GM12878 (cell line): ENCODE data around the gene HNMT. TPM values are rescaled to one million over a fixed set of nuclear protein-coding genes. Genes with fewer than 3 reads are reported as not detected.

Experiments used
- ATAC-seq: fragments of 200-7000 bp; cut with Tn5 transposase; 3 replicates; pipeline ENCODE4 v1.9.1; 2020; ENCODE audit warnings: mild to moderate bottlenecking, moderate library complexity
- BruUV-seq: library from RNA; stranded (reverse); fragments of 400-500 nt; replicated peaks from 2 replicates; lab custom pipeline; 2021; lab: Mats Ljungman, UMichigan
- CTCF ChIA-PET: fragments of 300-600 bp; sonication (Branson Sonifier 250); formaldehyde crosslinking; extraction: SDS; loops from one replicate; lab custom pipeline; 2021; ENCODE audit warnings: inconsistent platforms; lab: Yijun Ruan, JAX
- POLR2A ChIA-PET: fragments of 350-600 bp; formaldehyde crosslinking; extraction: SDS; loops from one replicate; lab custom pipeline; 2021; ENCODE audit warnings: inconsistent platforms; lab: Charles Lee
- RAD21 ChIA-PET: fragments of 300-600 bp; sonication (Branson Sonifier 250); formaldehyde crosslinking; loops from one replicate; lab custom pipeline; 2023; ENCODE audit warnings: antibody characterized with exemption; ENCODE audit not compliant: unreplicated experiment; lab: Charles Lee
- SMC1A ChIA-PET: fragments of 300-600 bp; sonication (Branson Sonifier 250); formaldehyde crosslinking; loops from one replicate; lab custom pipeline; 2023; ENCODE audit not compliant: unreplicated experiment, uncharacterized antibody; lab: Charles Lee
- DNase-seq: peaks from one replicate; pipeline ENCODE4 v3.0.0-alpha.2; 2011; ENCODE audit warnings: low read depth, low spot score
- FAIRE-seq: peaks from 3 replicates; lab custom pipeline; 2011; peaks lifted over from hg19 to GRCh38; lab: Jason Lieb, UNC
- H2AFZ ChIP-seq: 2 replicates; pipeline ENCODE4 v1.6.0; 2011; ENCODE audit warnings: low read depth, low read length, control low read depth; ENCODE audit not compliant: control insufficient read depth
- H3K27ac ChIP-seq: 2 replicates; pipeline ENCODE4 v1.5.1; 2011; ENCODE audit warnings: control low read depth; ENCODE audit not compliant: control insufficient read depth, insufficient read depth
- H3K27me3 ChIP-seq, 2 experiments: replicated peaks in 1 of 2; 2 replicates each; pipeline versions ENCODE4 v1.6.0 to v1.6.1; 2011; ENCODE audit warnings: low read length in 1 of 2; ENCODE audit not compliant: control insufficient read depth in 2 of 2, insufficient read depth in 2 of 2
- H3K36me3 ChIP-seq, 2 experiments: 2 replicates each; pipeline ENCODE4 v1.5.1; 2011; ENCODE audit warnings: low read length in 1 of 2; ENCODE audit not compliant: control insufficient read depth in 2 of 2, insufficient read depth in 2 of 2
- H3K4me1 ChIP-seq: 2 replicates; pipeline ENCODE4 v1.6.1; 2011; ENCODE audit warnings: mild to moderate bottlenecking, low read length, moderate library complexity, mixed read lengths; ENCODE audit not compliant: control insufficient read depth, insufficient read depth
- H3K4me2 ChIP-seq: 2 replicates; pipeline ENCODE4 v1.6.0; 2011; ENCODE audit warnings: control low read depth; ENCODE audit not compliant: control insufficient read depth, insufficient read depth
- H3K4me3 ChIP-seq: fragments of 200-600 bp; sonication (generic); 2 replicates; pipeline ENCODE4 v1.5.1; 2016
- H3K79me2 ChIP-seq: 2 replicates; pipeline ENCODE4 v1.6.0; 2011; ENCODE audit warnings: low read length; ENCODE audit not compliant: control insufficient read depth, insufficient read depth
- H3K9ac ChIP-seq: 2 replicates; pipeline ENCODE4 v1.8.0; 2011; ENCODE audit warnings: low read length, control low read depth, mixed read lengths; ENCODE audit not compliant: control insufficient read depth, insufficient read depth
- H3K9me3 ChIP-seq: replicated peaks from 3 replicates; pipeline ENCODE4 v1.5.1; 2011; ENCODE audit warnings: mild to moderate bottlenecking, low read length; ENCODE audit not compliant: control insufficient read depth, insufficient read depth
- H4K20me1 ChIP-seq: 2 replicates; pipeline ENCODE4 v1.6.0; 2011; ENCODE audit not compliant: control insufficient read depth, insufficient read depth
- CBFB ChIP-seq: IDR thresholded peaks from 2 replicates; pipeline ENCODE4 v1.6.1; 2016; ENCODE audit warnings: antibody characterized with exemption, low read depth
- CHD2 ChIP-seq: IDR thresholded peaks from 2 replicates; pipeline ENCODE4 v1.6.1; 2011; ENCODE audit warnings: low read depth, low read length, improper control_type of control experiment, borderline replicate concordance
- HCFC1 ChIP-seq: fragments of 150-350 bp; IDR thresholded peaks from 2 replicates; pipeline ENCODE4 v1.6.1; 2014; ENCODE audit warnings: low read length
- IKZF2 ChIP-seq, 2 experiments: fragments of 450-650 bp; IDR thresholded peaks; 2 replicates each; pipeline ENCODE4 v1.6.1; 2017; ENCODE audit warnings: mild to moderate bottlenecking in 2 of 2, moderate library complexity in 2 of 2
- KDM1A ChIP-seq: fragments of 200-600 bp; sonication (generic); IDR thresholded peaks from 2 replicates; pipeline ENCODE4 v1.6.1; 2016; ENCODE audit warnings: borderline replicate concordance
- KLF5 ChIP-seq: fragments of 450-650 bp; IDR thresholded peaks from 2 replicates; pipeline ENCODE4 v1.6.1; 2014; ENCODE audit warnings: mild to moderate bottlenecking; ENCODE audit not compliant: partially characterized antibody
- MEF2B ChIP-seq: fragments of 450-650 bp; IDR thresholded peaks from 2 replicates; pipeline ENCODE4 v1.6.1; 2018; ENCODE audit warnings: mild to moderate bottlenecking, moderate library complexity; ENCODE audit not compliant: partially characterized antibody, poor library complexity, severe bottlenecking
- MYB ChIP-seq: fragments of 150-350 bp; IDR thresholded peaks from 2 replicates; pipeline ENCODE4 v1.6.1; 2014; ENCODE audit warnings: mild to moderate bottlenecking, low read depth, low read length, borderline replicate concordance
- SIX5 ChIP-seq: IDR thresholded peaks from 2 replicates; pipeline ENCODE4 v1.6.1; 2011; ENCODE audit warnings: mild to moderate bottlenecking, low read depth, low read length, moderate library complexity; ENCODE audit not compliant: severe bottlenecking
- SMC3 ChIP-seq: IDR thresholded peaks from 2 replicates; pipeline ENCODE4 v1.6.1; 2011; ENCODE audit warnings: low read length, improper control_type of control experiment, borderline replicate concordance
- YBX1 ChIP-seq: fragments of 450-650 bp; IDR thresholded peaks from 2 replicates; pipeline ENCODE4 v1.6.1; 2016; ENCODE audit warnings: antibody characterized with exemption
- WGBS: methylation state at CpG from one replicate; pipeline ENCODE4 v1.1.6; 2016; ENCODE audit warnings: low lambda C conversion rate; ENCODE audit not compliant: insufficient replicate concordance, insufficient coverage; ENCODE audit errors: missing lambda C conversion rate; 5-methylcytosine and 5-hydroxymethylcytosine counted together
- in situ Hi-C: fragments of 300-500 bp; cut with MboI; formaldehyde crosslinking; loops from 9 replicates; pipeline ENCODE4 v1.14.3; 2018; ENCODE audit warnings: mixed read lengths
- intact Hi-C: fragments of 100-400 bp; cut with micrococcal nuclease; formaldehyde crosslinking; loops from one replicate; pipeline ENCODE4 v1.14.2; 2022; ENCODE audit not compliant: unreplicated experiment
- polyA plus RNA-seq, 11 experiments: library from polyadenylated mRNA; depleted of rRNA in 4 of 11; unstranded in 6 of 11; stranded (reverse) in 5 of 11; fragments of >200 nt; fragmentation: Nextera tagmentation in 4 of 11; fragmentation: Illumina TruSeq in 1 of 11; extraction: Ambion mirVana in 4 of 11; extraction: Trizol in 1 of 11; gene quantifications; 1 replicate in 1 of 11; 2 replicates in 10 of 11; pipeline versions ENCODE4 v1.2.1 to v1.2.3, GENCODE V29; 2011 to 2016; ENCODE audit warnings: inconsistent platforms in 2 of 11, missing spikeins in 2 of 11, low read depth in 1 of 11
- total RNA-seq, 4 experiments: library from RNA; depleted of rRNA in 3 of 4; stranded (reverse); fragments of >200 nt in 3 of 4; fragmentation: Illumina TruSeq in 1 of 4; extraction: Trizol in 1 of 4; gene quantifications; 2 replicates each; pipeline versions ENCODE4 v1.2.1 to v1.2.3, GENCODE V29; 2013 to 2021
- TF ChIP-seq, protein P1 (sequence below): IDR thresholded peaks from 2 replicates; pipeline ENCODE4 v1.6.1; 2012; ENCODE audit warnings: low read depth, low read length, improper control_type of control experiment
- TF ChIP-seq, protein P2 (sequence below): fragments of 450-650 bp; IDR thresholded peaks from 2 replicates; pipeline ENCODE4 v1.6.1; 2017; ENCODE audit warnings: mild to moderate bottlenecking, moderate library complexity
- TF ChIP-seq, protein P3 (sequence below): IDR thresholded peaks from 2 replicates; pipeline ENCODE4 v1.6.1; 2012; ENCODE audit warnings: low read depth, low read length, improper control_type of control experiment
- TF ChIP-seq, protein P4 (sequence below): fragments of 450-650 bp; IDR thresholded peaks from 2 replicates; pipeline ENCODE4 v1.6.1; 2017; ENCODE audit warnings: borderline replicate concordance

Gene HNMT
- total and polyA plus RNA-seq, 10 of the 15 experiments (the other 5 are each of a cell fraction or from before 2014, with no cell fraction given) = not detected

DNA sequence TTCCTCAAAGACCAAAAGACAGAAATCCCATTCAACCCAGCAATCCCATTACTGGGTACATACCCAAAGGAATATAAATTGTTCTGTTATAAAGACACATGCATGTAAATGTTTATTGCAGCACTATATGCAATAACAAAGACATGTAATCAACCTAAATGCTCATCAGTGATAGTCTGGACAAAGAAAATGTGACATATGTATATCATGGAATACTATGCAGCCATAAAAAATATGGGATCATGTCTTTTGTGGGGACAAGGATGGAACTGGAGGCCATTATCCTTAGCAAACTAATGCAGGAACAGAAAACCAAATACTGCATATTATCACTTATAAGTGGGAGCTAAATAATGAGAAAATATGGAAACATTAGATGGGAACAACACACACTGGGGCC lies 2.7 kb upstream of the HNMT start (continued):
- TF ChIP-seq, protein P1, sequence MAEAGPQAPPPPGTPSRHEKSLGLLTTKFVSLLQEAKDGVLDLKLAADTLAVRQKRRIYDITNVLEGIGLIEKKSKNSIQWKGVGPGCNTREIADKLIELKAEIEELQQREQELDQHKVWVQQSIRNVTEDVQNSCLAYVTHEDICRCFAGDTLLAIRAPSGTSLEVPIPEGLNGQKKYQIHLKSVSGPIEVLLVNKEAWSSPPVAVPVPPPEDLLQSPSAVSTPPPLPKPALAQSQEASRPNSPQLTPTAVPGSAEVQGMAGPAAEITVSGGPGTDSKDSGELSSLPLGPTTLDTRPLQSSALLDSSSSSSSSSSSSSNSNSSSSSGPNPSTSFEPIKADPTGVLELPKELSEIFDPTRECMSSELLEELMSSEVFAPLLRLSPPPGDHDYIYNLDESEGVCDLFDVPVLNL = no peak
- no peak for TF ChIP-seq HCFC1
- TF ChIP-seq KDM1A = no peak
- TF ChIP-seq, protein P2, sequence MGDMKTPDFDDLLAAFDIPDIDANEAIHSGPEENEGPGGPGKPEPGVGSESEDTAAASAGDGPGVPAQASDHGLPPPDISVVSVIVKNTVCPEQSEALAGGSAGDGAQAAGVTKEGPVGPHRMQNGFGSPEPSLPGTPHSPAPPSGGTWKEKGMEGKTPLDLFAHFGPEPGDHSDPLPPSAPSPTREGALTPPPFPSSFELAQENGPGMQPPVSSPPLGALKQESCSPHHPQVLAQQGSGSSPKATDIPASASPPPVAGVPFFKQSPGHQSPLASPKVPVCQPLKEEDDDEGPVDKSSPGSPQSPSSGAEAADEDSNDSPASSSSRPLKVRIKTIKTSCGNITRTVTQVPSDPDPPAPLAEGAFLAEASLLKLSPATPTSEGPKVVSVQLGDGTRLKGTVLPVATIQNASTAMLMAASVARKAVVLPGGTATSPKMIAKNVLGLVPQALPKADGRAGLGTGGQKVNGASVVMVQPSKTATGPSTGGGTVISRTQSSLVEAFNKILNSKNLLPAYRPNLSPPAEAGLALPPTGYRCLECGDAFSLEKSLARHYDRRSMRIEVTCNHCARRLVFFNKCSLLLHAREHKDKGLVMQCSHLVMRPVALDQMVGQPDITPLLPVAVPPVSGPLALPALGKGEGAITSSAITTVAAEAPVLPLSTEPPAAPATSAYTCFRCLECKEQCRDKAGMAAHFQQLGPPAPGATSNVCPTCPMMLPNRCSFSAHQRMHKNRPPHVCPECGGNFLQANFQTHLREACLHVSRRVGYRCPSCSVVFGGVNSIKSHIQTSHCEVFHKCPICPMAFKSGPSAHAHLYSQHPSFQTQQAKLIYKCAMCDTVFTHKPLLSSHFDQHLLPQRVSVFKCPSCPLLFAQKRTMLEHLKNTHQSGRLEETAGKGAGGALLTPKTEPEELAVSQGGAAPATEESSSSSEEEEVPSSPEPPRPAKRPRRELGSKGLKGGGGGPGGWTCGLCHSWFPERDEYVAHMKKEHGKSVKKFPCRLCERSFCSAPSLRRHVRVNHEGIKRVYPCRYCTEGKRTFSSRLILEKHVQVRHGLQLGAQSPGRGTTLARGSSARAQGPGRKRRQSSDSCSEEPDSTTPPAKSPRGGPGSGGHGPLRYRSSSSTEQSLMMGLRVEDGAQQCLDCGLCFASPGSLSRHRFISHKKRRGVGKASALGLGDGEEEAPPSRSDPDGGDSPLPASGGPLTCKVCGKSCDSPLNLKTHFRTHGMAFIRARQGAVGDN = no peak
- TF ChIP-seq CBFB = no peak

DNA sequence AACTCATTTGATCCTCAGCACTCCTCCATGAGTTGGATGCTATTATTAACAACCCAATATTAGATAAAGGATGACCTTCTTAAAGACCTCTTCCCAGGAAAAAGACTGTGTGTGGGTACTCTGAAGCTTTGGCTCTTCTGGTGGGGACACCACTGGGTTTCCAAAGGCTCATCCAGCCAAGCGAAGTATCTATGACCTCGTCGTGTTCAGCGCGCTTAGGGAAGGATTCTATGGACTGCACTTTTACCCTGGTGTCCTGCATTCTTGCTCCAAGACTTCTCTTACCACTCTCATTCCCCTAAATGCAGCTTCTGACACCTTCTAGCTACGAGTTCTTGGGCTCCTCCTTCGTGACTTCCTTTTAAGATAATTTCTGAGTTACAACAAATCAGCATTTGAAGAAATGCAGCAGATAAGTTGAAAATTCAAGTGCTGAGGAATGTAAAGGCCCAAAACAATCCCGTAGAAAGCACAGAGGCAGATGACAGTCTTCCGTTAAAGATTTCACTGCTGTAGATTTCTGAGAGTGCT lies 673 bp upstream of the HNMT start:
- RAD21 ChIA-PET = interaction anchor here (0.8 kb wide), 1 partner anchor 10 kb away, joined by 3 read pairs; no protein-coding TSS in a partner anchor
- BruUV-seq = no TSS peak
- ATAC-seq (no peak), FAIRE-seq (no peak), DNase-seq (no peak)
- Histone ChIP-seq H3K36me3 (no peaks in the 10 kb centered on the region), H2AFZ (no peak overlapping the region; the same call in 1 of the 2 replicates), H3K27me3 (no peaks in the 10 kb centered on the region), H3K4me1 (no peaks in the 10 kb centered on the region), H3K4me3 (no peak overlapping the region), H3K9ac (no peak overlapping the region), H3K9me3 (no peaks in the 10 kb centered on the region), H3K79me2 (no peaks in the 10 kb centered on the region), H3K27ac (no peak overlapping the region), H3K4me2 (no peak overlapping the region), H4K20me1 (no peaks in the 10 kb centered on the region)
- intact Hi-C loops (no loop called here), in situ Hi-C loops (no loop called here)
- CTCF ChIA-PET = interaction anchor here (1.1 to 1.8 kb wide), 3 partner anchors 10 to 88 kb away, joined by 3 to 5 read pairs (median 4); no protein-coding TSS in a partner anchor
- SMC1A ChIA-PET = interaction anchor here (0.6 to 1.5 kb wide), 6 partner anchors 9 to 274 kb away, joined by 3 to 8 read pairs (median 4); no protein-coding TSS in a partner anchor
- 71% methylated on average over 9 of the region's 9 CpGs for WGBS
- POLR2A ChIA-PET = interaction anchor here (0.6 to 0.7 kb wide), 4 partner anchors 67 to 1936 kb away, joined by 3 read pairs; no protein-coding TSS in a partner anchor
- TF ChIP-seq, protein P3, sequence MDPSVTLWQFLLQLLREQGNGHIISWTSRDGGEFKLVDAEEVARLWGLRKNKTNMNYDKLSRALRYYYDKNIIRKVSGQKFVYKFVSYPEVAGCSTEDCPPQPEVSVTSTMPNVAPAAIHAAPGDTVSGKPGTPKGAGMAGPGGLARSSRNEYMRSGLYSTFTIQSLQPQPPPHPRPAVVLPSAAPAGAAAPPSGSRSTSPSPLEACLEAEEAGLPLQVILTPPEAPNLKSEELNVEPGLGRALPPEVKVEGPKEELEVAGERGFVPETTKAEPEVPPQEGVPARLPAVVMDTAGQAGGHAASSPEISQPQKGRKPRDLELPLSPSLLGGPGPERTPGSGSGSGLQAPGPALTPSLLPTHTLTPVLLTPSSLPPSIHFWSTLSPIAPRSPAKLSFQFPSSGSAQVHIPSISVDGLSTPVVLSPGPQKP = no peak
- TF ChIP-seq MYB (no peak), KLF5 (no peak), YBX1 (no peak), SMC3 (no peak), CHD2 (no peak), SIX5 (no peak), HCFC1 (no peak), MEF2B (no peak), IKZF2 (IDR thresholded peaks at IDR 0.05) (no peak)
- TF ChIP-seq, protein P4, sequence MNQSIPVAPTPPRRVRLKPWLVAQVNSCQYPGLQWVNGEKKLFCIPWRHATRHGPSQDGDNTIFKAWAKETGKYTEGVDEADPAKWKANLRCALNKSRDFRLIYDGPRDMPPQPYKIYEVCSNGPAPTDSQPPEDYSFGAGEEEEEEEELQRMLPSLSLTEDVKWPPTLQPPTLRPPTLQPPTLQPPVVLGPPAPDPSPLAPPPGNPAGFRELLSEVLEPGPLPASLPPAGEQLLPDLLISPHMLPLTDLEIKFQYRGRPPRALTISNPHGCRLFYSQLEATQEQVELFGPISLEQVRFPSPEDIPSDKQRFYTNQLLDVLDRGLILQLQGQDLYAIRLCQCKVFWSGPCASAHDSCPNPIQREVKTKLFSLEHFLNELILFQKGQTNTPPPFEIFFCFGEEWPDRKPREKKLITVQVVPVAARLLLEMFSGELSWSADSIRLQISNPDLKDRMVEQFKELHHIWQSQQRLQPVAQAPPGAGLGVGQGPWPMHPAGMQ = no peak
